Measurements from ENCODE around the gene EPHB1. TPM values are rescaled to one million over a fixed set of nuclear protein-coding genes. Genes with fewer than 3 reads are reported as not detected.

Gene EPHB1
- total RNA-seq, 3 donors from 2014 or later: 1.8 to 5.9 (median 3.4) TPM

DNA sequence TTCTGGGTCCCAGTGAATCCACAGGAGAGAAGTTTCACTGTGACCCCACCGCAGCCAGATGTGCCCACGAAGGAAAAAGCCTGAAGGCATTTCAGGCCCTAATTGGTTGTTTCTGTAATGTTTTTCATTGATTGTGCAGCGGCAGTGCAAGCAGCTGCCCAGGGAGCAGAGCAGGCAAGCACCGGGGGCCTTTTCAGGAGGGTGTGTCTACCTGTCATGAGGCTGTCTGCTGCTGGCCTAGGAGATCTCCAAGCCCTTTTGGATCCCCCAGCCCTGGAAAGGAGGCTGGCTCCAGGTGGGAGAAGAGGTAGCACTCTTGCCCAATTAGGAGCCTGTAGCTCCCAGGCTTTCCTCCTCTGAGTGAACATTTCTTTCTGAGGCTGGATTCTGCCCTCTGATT lies 108.8 kb downstream of the EPHB1 start:
- no peak overlapping the region for H3K27ac ChIP-seq
- TF ChIP-seq, protein P1, sequence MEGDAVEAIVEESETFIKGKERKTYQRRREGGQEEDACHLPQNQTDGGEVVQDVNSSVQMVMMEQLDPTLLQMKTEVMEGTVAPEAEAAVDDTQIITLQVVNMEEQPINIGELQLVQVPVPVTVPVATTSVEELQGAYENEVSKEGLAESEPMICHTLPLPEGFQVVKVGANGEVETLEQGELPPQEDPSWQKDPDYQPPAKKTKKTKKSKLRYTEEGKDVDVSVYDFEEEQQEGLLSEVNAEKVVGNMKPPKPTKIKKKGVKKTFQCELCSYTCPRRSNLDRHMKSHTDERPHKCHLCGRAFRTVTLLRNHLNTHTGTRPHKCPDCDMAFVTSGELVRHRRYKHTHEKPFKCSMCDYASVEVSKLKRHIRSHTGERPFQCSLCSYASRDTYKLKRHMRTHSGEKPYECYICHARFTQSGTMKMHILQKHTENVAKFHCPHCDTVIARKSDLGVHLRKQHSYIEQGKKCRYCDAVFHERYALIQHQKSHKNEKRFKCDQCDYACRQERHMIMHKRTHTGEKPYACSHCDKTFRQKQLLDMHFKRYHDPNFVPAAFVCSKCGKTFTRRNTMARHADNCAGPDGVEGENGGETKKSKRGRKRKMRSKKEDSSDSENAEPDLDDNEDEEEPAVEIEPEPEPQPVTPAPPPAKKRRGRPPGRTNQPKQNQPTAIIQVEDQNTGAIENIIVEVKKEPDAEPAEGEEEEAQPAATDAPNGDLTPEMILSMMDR (IDR thresholded peaks at IDR 0.05): no peak
- TF ChIP-seq POLR2AphosphoS5 (IDR thresholded peaks at IDR 0.05) (no peak), POLR2A (IDR thresholded peaks at IDR 0.05) (no peak)
- H3K36me3 ChIP-seq: no peaks in the 10 kb centered on the region
- no peaks in the 10 kb centered on the region for H3K27me3 ChIP-seq
- H3K4me1 ChIP-seq: no peaks in the 10 kb centered on the region
- no peak overlapping the region for H3K4me3 ChIP-seq
- no peak for DNase-seq (ENCODE audit: low spot score in 2 of 2)
- intact Hi-C loops (cut with DNase I; ENCODE audit: low total_unique reads): no loop called here
- no peaks in the 10 kb centered on the region for H3K9me3 ChIP-seq

GRCh38 chr3:134904241-134904771 lies 109.2 kb downstream of the EPHB1 start:
- Histone ChIP-seq H3K9me3 (no peaks in the 10 kb centered on the region), H3K27ac (no peak overlapping the region), H3K27me3 (no peaks in the 10 kb centered on the region), H3K4me3 (no peak overlapping the region), H3K36me3 (no peaks in the 10 kb centered on the region), H3K4me1 (no peaks in the 10 kb centered on the region)
- TF ChIP-seq, protein P1 (IDR thresholded peaks at IDR 0.05): no peak
- TF ChIP-seq POLR2AphosphoS5 (IDR thresholded peaks at IDR 0.05) (no peak), POLR2A (IDR thresholded peaks at IDR 0.05) (no peak)
- intact Hi-C loops (cut with DNase I; ENCODE audit: low total_unique reads): no loop called here
- DNase-seq (ENCODE audit: low spot score in 2 of 2): no peak

DNA sequence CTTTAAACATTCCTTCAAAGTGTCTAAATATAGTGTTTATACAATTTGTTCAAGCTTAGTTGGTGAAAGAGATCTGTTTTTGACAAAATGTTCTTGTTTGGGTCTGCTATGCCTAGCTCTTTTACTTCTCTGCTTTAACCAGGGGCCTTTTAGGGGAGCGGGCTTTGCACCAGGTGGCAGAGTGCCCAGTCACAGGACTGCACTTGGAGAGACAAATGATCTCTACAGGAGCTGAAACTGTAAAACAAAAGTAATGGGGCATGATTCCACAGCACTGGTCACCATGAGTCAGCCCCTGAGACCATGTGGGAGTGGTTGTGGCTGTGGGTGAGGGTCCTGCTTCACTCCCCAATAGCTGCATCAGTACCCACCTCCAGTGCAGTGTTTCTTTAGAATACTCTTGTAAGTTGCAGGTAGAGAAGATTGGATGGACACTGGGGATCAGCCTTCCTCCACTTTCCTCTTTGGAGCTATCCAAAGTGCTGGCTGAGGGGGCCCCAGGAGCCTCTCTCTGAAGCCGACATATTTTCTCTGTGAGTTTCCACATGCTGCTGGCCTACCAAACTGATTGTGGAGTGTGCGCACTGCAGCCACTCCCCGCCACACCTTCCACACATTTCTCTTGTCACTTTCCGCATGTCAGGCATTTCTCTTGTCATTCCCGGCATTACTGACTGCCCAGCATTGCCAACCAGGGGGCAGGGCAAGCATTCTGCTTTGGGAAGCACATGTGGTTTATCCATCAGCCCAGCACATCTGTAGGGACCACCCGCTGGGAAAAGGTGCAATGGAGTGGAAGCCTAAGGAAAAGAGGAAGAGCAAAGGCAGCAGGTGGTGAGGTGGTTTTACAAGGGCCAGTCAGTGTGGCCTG lies 110.0 kb downstream of the EPHB1 start:
- intact Hi-C loops (cut with DNase I; ENCODE audit: low total_unique reads): no loop called here
- Histone ChIP-seq H3K4me1 (no peaks in the 10 kb centered on the region), H3K27ac (no peak overlapping the region), H3K9me3 (no peaks in the 10 kb centered on the region), H3K27me3 (no peaks in the 10 kb centered on the region), H3K36me3 (no peaks in the 10 kb centered on the region), H3K4me3 (no peak overlapping the region)
- DNase-seq (ENCODE audit: low spot score in 2 of 2): no peak
- TF ChIP-seq POLR2AphosphoS5 (IDR thresholded peaks at IDR 0.05): no peak
- TF ChIP-seq POLR2A (IDR thresholded peaks at IDR 0.05): no peak
- TF ChIP-seq, protein P1 (IDR thresholded peaks at IDR 0.05): no peak

DNA sequence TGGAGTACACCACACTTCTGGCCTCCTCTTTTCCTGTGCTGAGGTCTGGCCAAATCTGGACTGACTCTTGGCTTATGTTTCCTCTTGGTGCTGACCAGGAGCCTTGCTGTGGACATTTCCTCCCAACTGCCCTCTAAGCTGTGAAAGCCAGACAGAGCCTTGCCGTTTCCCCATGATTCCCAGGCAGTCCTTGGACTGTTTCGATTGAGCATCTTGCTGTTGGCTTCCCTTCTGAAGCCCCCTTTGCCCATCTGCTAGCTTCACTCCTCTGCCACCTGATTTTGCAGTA lies 110.5 kb downstream of the EPHB1 start:
- intact Hi-C loops (cut with DNase I; ENCODE audit: low total_unique reads): no loop called here
- Histone ChIP-seq H3K27me3 (no peaks in the 10 kb centered on the region), H3K4me1 (no peaks in the 10 kb centered on the region), H3K9me3 (no peaks in the 10 kb centered on the region), H3K4me3 (no peak overlapping the region), H3K36me3 (no peaks in the 10 kb centered on the region), H3K27ac (no peak overlapping the region)
- DNase-seq (ENCODE audit: low spot score in 2 of 2): no peak
- TF ChIP-seq, protein P1 (IDR thresholded peaks at IDR 0.05): no peak
- TF ChIP-seq POLR2A (IDR thresholded peaks at IDR 0.05) (no peak), POLR2AphosphoS5 (IDR thresholded peaks at IDR 0.05) (no peak)

DNA sequence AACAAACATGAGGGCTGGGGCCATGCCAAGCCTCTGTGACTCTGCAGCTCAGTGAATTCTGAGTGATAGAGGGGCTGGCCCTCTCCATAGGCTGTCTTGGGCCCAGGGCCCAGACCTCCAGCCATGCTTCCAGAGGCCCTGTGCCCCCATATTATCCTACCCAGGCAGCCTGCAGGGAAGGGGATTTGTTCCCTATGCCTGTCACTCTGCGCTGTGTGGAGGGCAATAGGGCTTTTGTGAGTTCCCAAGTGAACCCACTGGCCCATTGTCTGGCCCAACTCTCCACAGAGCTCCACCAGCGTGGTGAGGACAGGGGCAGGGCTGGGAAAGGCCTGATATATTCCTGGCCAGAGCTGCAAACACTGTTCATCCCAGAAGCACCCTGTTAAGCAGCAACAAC lies 113.2 kb downstream of the EPHB1 start:
- no peak for DNase-seq (ENCODE audit: low spot score in 2 of 2)
- Histone ChIP-seq H3K36me3 (no peaks in the 10 kb centered on the region), H3K27me3 (no peaks in the 10 kb centered on the region), H3K4me3 (no peak overlapping the region), H3K4me1 (no peaks in the 10 kb centered on the region), H3K27ac (no peak overlapping the region), H3K9me3 (no peaks in the 10 kb centered on the region)
- intact Hi-C loops (cut with DNase I; ENCODE audit: low total_unique reads): no loop called here
- TF ChIP-seq POLR2AphosphoS5 (IDR thresholded peaks at IDR 0.05): no peak
- TF ChIP-seq POLR2A (IDR thresholded peaks at IDR 0.05): no peak
- TF ChIP-seq, protein P1 (IDR thresholded peaks at IDR 0.05): no peak
